ENCODE data around the gene ZGPAT. TPM values are rescaled to one million over a fixed set of nuclear protein-coding genes. Genes with fewer than 3 reads are reported as not detected.

The ZGPAT gene
- total and polyA plus RNA-seq, 2 of the 13 experiments (the other 11 are each of a cell fraction or from before 2014, with no cell fraction given): 23.0 to 41.9 TPM

GRCh38 chr20:63737945-63738686 lies 30.3 kb downstream of the ZGPAT start (continued):
- no peak; the same call in 1 of the 2 replicates for TF ChIP-seq SP4 (CRISPR knock-in tag; IDR thresholded peaks at IDR 0.05)
- peak; percentile 80; the same call in 1 of the 2 replicates for TF ChIP-seq PITX1 (CRISPR knock-in tag; IDR thresholded peaks at IDR 0.05)
- peak; percentile 75 for TF ChIP-seq MXD4 (CRISPR knock-in tag; IDR thresholded peaks at IDR 0.05)
- peak; percentile 56 for TF ChIP-seq ZNF317 (CRISPR knock-in tag; IDR thresholded peaks at IDR 0.05)
- peak; percentile 14; the same call in 1 of the 2 replicates for TF ChIP-seq CEBPG (CRISPR knock-in tag; IDR thresholded peaks at IDR 0.05)
- peak; percentile 97; the same call in 1 of the 2 replicates for TF ChIP-seq ZNF570 (CRISPR knock-in tag; IDR thresholded peaks at IDR 0.05; ENCODE audit: borderline replicate concordance)
- TF ChIP-seq WIZ (CRISPR knock-in tag; IDR thresholded peaks at IDR 0.05): peak; percentile 29; the same call in 1 of the 2 replicates
- TF ChIP-seq CREBL2 (CRISPR knock-in tag; IDR thresholded peaks at IDR 0.05; ENCODE audit: borderline replicate concordance): peak; percentile 84; the same call in 1 of the 2 replicates
- no peak for TF ChIP-seq CREM (IDR thresholded peaks at IDR 0.05)
- no peak for TF ChIP-seq CREM (CRISPR knock-in tag; IDR thresholded peaks at IDR 0.05)
- no peak for TF ChIP-seq RFX1 (IDR thresholded peaks at IDR 0.05)
- TF ChIP-seq ZMAT3 (CRISPR knock-in tag; conservative IDR thresholded peaks at IDR 0.05): 0 out of 2 replicates have a peak, but pooled peaks have one; percentile 52
- peak; percentile 95 for TF ChIP-seq KDM5B (CRISPR knock-in tag; IDR thresholded peaks at IDR 0.05; ENCODE audit: borderline replicate concordance)
- peak; percentile 86 for TF ChIP-seq TEAD3 (CRISPR knock-in tag; optimal IDR thresholded peaks at IDR 0.05; ENCODE audit: borderline replicate concordance)
- TF ChIP-seq ZNF660 (CRISPR knock-in tag; IDR thresholded peaks at IDR 0.05; ENCODE audit: borderline replicate concordance, low read depth): no peak; the same call in 1 of the 2 replicates
- TF ChIP-seq ZFY (CRISPR knock-in tag; IDR thresholded peaks at IDR 0.05): peak; percentile 91
- TF ChIP-seq TCF7L2 (IDR thresholded peaks at IDR 0.05; ENCODE audit: low read depth, low read length): no peak
- 0 out of 2 replicates have a peak, but pooled peaks have one; percentile 38 for TF ChIP-seq PRDM10 (CRISPR knock-in tag; IDR thresholded peaks at IDR 0.05; ENCODE audit: low read depth)
- peak; percentile 82; the same call in 1 of the 2 replicates for TF ChIP-seq ZNF614 (CRISPR knock-in tag; IDR thresholded peaks at IDR 0.05; ENCODE audit: borderline replicate concordance)
- TF ChIP-seq JDP2 (CRISPR knock-in tag; IDR thresholded peaks at IDR 0.05; ENCODE audit: borderline replicate concordance): peak; percentile 87
- TF ChIP-seq ZFYVE20 (CRISPR knock-in tag; IDR thresholded peaks at IDR 0.05; ENCODE audit: borderline replicate concordance, low read depth): 0 out of 2 replicates have a peak, but pooled peaks have one; percentile 51
- 0 out of 2 replicates have a peak, but pooled peaks have one; percentile 84 for TF ChIP-seq ZNF552 (CRISPR knock-in tag; IDR thresholded peaks at IDR 0.05; ENCODE audit: borderline replicate concordance)
- TF ChIP-seq ZNF383 (CRISPR knock-in tag; IDR thresholded peaks at IDR 0.05; ENCODE audit: borderline replicate concordance): 0 out of 2 replicates have a peak, but pooled peaks have one; percentile 68
- TF ChIP-seq HBP1 (CRISPR knock-in tag; IDR thresholded peaks at IDR 0.05; ENCODE audit: low read depth): peak; percentile 97
- peak; percentile 78 for TF ChIP-seq NR2F6 (IDR thresholded peaks at IDR 0.05)
- peak; percentile 96 for TF ChIP-seq NR2F6 (CRISPR knock-in tag; IDR thresholded peaks at IDR 0.05)
- TF ChIP-seq ZFP1 (CRISPR knock-in tag; IDR thresholded peaks at IDR 0.05): peak; percentile 67; the same call in 1 of the 2 replicates
